Activated CD4-positive, alpha-beta T cell treated with anti-CD3 and anti-CD28 coated beads, Interleukin-2, amount 50 U/mL, for 48 hours (primary cell): ENCODE measurements around the gene FAAP20.
"Not testable (repeated sequence)": the region's sequence is repeated elsewhere in the genome, so short reads cannot be mapped to it uniquely, and the experiment has no call there.

Experiments
- DNase-seq, 2 experiments: peaks; one replicate each; pipeline ENCODE4 v3.0.0-alpha.2; 2020

Gene FAAP20

GRCh38 chr1:2154022-2154421 is 40.5 kb downstream of the FAAP20 start:
- no peak for DNase-seq

GRCh38 chr1:2152954-2153353 is 41.6 kb downstream of the FAAP20 start:
- DNase-seq: peak in 1 of 2 experiments; percentile 27

- no peak for DNase-seq
These were observed 42.7 kb downstream of the FAAP20 start for GRCh38 chr1:2151911-2152310.

- DNase-seq: no peak
These were observed 43.3 kb downstream of the FAAP20 start for GRCh38 chr1:2151252-2151651.

DNA sequence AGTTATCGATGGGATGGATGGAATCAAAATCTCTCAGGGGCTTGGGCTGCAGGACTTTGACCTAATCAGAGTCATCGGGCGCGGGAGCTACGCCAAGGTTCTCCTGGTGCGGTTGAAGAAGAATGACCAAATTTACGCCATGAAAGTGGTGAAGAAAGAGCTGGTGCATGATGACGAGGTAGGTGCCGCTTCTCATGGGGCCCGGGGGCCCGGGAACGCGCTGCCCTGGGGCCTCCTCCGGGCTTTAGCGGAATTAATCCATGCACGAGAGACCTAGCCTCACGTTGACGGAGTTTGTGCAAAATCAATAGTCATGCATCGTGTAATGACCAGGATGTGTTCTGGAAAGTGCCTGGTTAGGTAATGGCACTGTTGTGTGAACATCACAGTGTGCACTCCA is 43.8 kb downstream of the FAAP20 start:
- DNase-seq: no peak

- DNase-seq: peak; percentile 34 to 45
These were observed 45.9 kb downstream of the FAAP20 start for GRCh38 chr1:2148691-2149090.

- DNase-seq: not testable (repeated sequence)
These were observed 46.7 kb downstream of the FAAP20 start for GRCh38 chr1:2147869-2148268.

GRCh38 chr1:2146836-2147517 is 47.6 kb downstream of the FAAP20 start:
- DNase-seq: no peak

DNA sequence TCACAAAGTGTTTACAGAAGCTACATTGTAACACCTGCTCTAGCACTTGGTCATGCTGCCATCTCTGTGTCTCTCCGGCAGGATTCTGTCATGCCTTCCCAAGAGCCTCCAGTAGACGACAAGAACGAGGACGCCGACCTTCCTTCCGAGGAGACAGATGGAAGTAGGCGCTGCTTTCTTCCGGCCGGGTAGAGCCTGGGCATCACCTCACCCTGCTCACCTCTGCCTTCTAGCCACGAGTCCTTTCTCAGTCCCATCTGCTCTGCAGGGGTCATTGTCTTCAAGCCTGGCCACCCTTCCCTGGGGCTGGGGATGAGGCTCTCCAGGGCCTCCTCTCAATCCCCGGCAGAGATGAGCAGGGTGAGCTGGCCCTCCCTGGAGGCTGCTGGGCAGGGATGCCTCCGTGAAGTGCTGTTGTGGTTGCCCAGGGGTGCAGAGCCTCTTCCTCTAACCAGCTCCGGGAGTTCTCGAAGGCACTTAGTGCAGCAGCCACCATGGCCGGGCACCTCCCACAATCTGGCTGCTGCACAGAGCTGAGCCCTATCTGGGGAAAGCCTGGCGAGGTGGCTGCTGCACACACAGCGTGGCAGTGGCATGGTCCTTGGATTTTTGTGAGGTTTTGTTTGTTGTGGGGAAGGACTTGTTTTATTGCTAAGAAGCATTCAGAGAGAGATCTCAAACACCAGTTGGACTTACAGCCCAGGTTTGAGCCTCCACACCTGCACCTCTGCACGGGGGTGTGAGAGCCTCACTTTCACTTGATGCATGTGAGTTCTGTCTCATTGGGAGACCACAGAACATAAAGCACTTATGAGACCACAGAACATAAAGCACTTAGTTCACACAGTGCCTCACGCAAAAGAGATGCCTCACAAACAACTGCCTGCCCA is 48.4 kb downstream of the FAAP20 start:
- no peak for DNase-seq

GRCh38 chr1:2144501-2145090 is 50.0 kb downstream of the FAAP20 start:
- DNase-seq: no peak

- no peak for DNase-seq
These were observed 50.6 kb downstream of the FAAP20 start for GRCh38 chr1:2143814-2144500.

DNA sequence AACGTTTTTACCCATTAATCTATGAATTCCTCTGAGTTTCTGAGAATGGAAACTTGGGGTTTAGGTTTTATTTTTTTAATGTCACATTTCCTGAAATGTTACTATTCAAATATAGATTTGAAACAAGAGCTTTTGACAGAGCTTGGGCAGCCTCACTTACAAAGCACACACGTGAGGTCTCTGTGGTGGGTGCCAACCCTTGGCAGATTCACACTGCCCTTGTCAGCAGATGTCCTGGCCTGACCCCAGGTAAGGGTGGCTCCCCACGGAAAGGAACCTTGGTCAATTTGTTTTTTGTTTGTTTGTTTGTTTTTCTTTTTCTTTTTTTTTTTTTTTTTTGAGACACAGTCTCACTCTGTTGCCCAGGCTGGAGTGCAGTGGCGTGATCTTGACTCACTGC is 53.5 kb downstream of the FAAP20 start:
- DNase-seq: no peak
